ENCODE measurements around the gene IPMK. TPM values are rescaled to one million over a fixed set of nuclear protein-coding genes. Genes with fewer than 3 reads are reported as not detected.
"Not testable (repeated sequence)": the region's sequence is repeated elsewhere in the genome, so short reads cannot be mapped to it uniquely, and the experiment has no call there.

IPMK gene
- total RNA-seq, 1 experiment from 2014 or later = 2.0 TPM

GRCh38 chr10:58275261-58275660, 7.6 kb upstream of the IPMK start:
- DNase-seq = no peak
- H3K36me3 ChIP-seq = peaks cover 34% of the 10 kb centered on the region
- no peaks in the 10 kb centered on the region for H3K9me3 ChIP-seq
- no peak overlapping the region for H3K4me3 ChIP-seq
- no peaks in the 10 kb centered on the region for H3K27me3 ChIP-seq

DNA sequence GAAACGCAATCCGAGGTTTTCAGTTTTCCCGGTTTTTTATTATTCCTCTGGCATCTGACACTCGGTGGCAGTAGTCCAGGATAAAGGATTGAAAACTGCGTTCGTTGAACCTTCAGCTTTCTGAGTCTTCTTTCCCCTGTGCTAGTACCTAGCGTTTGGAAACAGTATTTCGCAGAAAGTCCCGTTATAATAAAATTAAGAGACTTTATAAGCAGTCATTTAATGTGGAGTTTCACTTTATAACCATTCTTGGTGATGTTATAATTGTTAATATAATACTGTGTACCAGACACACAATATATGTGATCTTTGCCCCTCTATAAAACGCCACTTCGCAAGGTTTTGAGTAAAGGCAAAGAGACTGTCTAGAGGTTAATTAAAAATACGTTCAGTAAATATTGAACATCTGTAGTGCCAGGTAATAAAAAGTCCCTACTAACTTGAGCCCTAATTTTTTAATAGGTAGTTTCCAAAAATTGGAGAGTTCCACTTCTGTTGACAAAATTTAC, 2.1 kb upstream of the IPMK start:
- Histone ChIP-seq H3K36me3 (peaks cover 3% of the 10 kb centered on the region; the same call in 1 of the 2 replicates), H3K4me3 (peak overlapping the region; percentile 77), H3K27me3 (no peaks in the 10 kb centered on the region), H3K9me3 (no peaks in the 10 kb centered on the region)
- DNase-seq = no peak

GRCh38 chr10:58268946-58269781, 1.5 kb upstream of the IPMK start, which contains the start of gene CISD1:
TSS of gene CISD1 (plus strand) at chr10:58269162. CDS start at chr10:58269274, 112 bp downstream.
- Histone ChIP-seq H3K9me3 (no peaks in the 10 kb centered on the region), H3K36me3 (peaks cover 3% of the 10 kb centered on the region; the same call in 1 of the 2 replicates), H3K27me3 (no peaks in the 10 kb centered on the region), H3K4me3 (peak within 1 kb of the TSS; percentile 77)
- peak; percentile 97 for DNase-seq

DNA sequence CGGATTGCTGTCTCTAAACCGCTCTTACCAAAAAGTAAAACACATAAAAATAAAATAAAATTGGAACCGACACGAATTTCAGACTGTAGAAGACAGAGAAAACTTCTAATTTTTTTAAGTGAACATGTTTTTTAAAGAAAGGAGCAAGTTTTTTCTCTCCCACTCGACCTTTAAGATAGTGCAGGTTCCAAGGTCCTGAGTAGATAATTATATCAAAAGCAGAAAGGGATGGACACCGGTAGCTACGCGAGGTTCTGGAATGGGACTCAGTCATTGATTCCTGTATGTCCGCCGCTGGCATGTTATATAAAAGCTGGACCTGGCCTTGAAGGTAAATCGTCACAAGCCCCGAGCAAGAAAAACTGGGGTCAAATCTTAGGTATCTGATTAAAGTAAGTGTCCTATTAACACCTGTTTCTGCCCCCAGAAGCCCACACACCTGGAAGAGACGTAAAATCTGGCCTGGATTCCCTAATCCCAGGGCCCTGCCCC, 806 bp upstream of the IPMK start:
- Histone ChIP-seq H3K4me3 (peak overlapping the region; percentile 77), H3K9me3 (no peaks in the 10 kb centered on the region), H3K36me3 (no peaks in the 10 kb centered on the region), H3K27me3 (no peaks in the 10 kb centered on the region)
- no peak for DNase-seq

DNA sequence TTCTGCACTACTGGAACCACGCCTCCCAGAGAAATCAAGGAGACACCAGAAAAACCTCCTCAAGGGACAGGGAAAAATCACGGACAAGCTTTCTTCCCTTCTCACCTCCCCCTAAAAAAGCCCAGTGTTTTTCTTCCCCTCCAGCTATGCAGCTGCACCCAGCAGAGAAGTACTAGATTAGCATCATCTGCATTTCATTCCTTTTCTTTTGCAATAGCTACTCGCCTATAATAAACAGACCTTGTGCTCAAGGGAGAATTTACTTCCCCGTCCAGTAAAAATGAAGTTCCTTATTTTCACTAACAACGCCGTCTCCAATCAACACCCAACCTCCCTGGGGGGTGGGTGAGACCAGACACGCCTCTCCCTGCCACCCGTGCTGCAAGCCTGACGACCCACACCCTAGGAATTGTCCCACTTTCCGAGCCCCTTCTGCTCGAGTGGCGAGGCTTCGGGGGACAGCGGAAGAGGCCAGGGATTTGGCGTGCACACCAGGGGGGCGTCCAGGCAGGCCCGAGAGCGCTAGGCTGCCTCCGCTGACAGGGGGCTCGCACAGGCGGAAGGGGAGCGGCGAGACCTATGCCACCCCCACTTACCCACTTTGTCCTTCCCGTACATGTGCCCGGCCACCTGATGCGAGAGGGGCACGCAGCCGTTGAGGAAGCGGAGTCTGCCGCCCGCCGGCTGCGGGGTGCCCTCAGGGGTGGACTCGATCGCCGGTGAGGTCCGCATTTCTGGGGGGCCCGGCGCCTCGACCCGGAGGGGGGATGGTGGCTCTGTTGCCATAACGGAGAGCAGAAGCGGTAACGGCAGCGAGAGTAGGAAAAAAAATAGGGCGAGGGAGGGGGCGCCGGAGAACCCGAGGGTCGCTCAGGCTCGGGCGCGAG, 625 bp downstream of the IPMK start:
- H3K4me3 ChIP-seq = peak overlapping the region; percentile 77
- no peaks in the 10 kb centered on the region for H3K36me3 ChIP-seq
- no peaks in the 10 kb centered on the region for H3K9me3 ChIP-seq
- peak; percentile 46 for DNase-seq
- no peaks in the 10 kb centered on the region for H3K27me3 ChIP-seq

- DNase-seq = no peak
- Histone ChIP-seq H3K36me3 (no peaks in the 10 kb centered on the region), H3K9me3 (no peaks in the 10 kb centered on the region), H3K4me3 (peak overlapping the region; percentile 77), H3K27me3 (no peaks in the 10 kb centered on the region)
Measured at GRCh38 chr10:58266003-58266825, 1.5 kb downstream of the IPMK start.

GRCh38 chr10:58265249-58265648, 2.4 kb downstream of the IPMK start:
- Histone ChIP-seq H3K4me3 (peak overlapping the region; percentile 77), H3K9me3 (no peaks in the 10 kb centered on the region), H3K36me3 (no peaks in the 10 kb centered on the region), H3K27me3 (no peaks in the 10 kb centered on the region)
- DNase-seq = no peak

GRCh38 chr10:58264780-58265179, 2.9 kb downstream of the IPMK start:
- no peaks in the 10 kb centered on the region for H3K27me3 ChIP-seq
- H3K9me3 ChIP-seq = no peaks in the 10 kb centered on the region
- no peaks in the 10 kb centered on the region for H3K36me3 ChIP-seq
- no peak for DNase-seq
- no peak overlapping the region; the same call in 1 of the 2 replicates for H3K4me3 ChIP-seq

- Histone ChIP-seq H3K27me3 (no peaks in the 10 kb centered on the region), H3K4me3 (no peak overlapping the region), H3K9me3 (no peaks in the 10 kb centered on the region; the same call in 1 of the 2 replicates), H3K36me3 (no peaks in the 10 kb centered on the region)
- DNase-seq = no peak
Measured at GRCh38 chr10:58262766-58263165, 4.9 kb downstream of the IPMK start.

DNA sequence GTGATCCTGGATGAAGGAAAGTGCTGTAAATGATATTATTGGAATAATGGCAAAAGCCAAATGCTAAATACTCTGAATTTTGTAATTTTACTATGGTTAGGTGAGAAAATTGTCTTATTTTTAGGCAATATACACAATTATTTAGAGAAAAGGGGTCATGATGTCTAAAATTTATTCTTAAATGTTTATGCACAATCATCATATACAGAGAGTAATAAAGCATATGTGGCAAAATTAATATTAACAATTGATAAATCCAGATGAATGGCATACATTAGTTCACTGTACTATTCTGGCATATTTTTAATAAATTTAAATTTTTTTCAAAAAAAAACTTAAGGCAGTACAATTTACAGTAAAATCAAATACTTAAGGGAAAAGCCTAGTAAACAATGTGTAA, 7.4 kb downstream of the IPMK start:
- DNase-seq = no peak
- H3K9me3 ChIP-seq = no peaks in the 10 kb centered on the region; the same call in 1 of the 2 replicates
- no peak overlapping the region for H3K4me3 ChIP-seq
- no peaks in the 10 kb centered on the region for H3K27me3 ChIP-seq
- H3K36me3 ChIP-seq = no peaks in the 10 kb centered on the region; the same call in 1 of the 2 replicates

- H3K9me3 ChIP-seq = peaks cover 2% of the 10 kb centered on the region; the same call in 1 of the 2 replicates
- no peak for DNase-seq
- no peak overlapping the region for H3K4me3 ChIP-seq
- H3K36me3 ChIP-seq = no peaks in the 10 kb centered on the region; the same call in 1 of the 2 replicates
- H3K27me3 ChIP-seq = no peaks in the 10 kb centered on the region
Measured at GRCh38 chr10:58258977-58259692, 8.6 kb downstream of the IPMK start.

GRCh38 chr10:58256013-58256780, 11.5 kb downstream of the IPMK start:
- not testable (repeated sequence) for H3K27me3 ChIP-seq, DNase-seq, H3K9me3 ChIP-seq, H3K36me3 ChIP-seq, H3K4me3 ChIP-seq

DNA sequence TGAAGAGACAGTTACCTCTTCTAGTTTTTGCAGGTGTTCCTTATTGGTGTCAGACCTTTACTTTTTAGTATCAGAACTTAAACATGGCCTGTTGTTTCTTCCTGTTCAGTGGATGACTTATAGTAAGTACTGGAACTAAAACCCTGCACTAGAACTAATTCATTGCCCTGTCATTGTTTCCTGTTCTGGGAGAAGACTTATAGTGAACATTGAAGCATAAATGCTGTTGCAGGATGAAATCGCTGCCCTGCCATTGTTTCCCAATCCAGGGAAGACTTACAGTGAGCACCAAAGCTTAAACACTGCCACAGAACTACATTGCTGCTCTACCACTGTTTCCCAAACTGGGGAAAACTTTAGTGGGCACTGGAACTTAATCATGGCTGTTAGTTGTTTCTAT, 13.1 kb downstream of the IPMK start:
- peaks cover 3% of the 10 kb centered on the region; the same call in 1 of the 2 replicates for H3K9me3 ChIP-seq
- H3K36me3 ChIP-seq = no peaks in the 10 kb centered on the region; the same call in 1 of the 2 replicates
- H3K4me3 ChIP-seq = no peak overlapping the region
- DNase-seq = no peak
- H3K27me3 ChIP-seq = no peaks in the 10 kb centered on the region

DNA sequence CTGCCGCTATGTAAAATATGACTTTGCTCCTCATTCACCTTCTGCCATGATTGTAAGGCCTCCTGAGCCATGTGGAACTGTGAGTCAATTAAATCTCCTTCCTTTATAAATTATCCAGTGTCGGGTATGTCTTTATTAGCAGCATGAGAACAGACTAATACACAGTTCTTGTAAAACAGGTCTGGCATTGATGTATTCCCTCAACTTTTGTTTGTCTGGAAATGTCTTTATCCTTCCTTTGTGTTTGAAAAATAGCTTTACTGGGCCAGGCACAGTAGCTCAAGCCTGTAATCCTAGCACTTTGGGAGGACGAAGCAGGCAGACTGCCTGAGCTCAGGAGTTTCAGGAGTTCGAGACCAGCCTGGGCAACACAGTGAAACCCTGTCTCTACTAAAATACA, 14.5 kb downstream of the IPMK start:
- Histone ChIP-seq H3K27me3 (no peaks in the 10 kb centered on the region), H3K9me3 (0 out of 2 replicates have a peak, but pooled peaks cover 3% of the 10 kb centered on the region), H3K4me3 (no peak overlapping the region), H3K36me3 (no peaks in the 10 kb centered on the region; the same call in 1 of the 2 replicates)
- DNase-seq = no peak

GRCh38 chr10:58244666-58245065, 23.0 kb downstream of the IPMK start:
- H3K36me3 ChIP-seq, H3K4me3 ChIP-seq, DNase-seq, H3K27me3 ChIP-seq, H3K9me3 ChIP-seq: not testable (repeated sequence)
